ENCODE data around the gene RCOR1.

DNA sequence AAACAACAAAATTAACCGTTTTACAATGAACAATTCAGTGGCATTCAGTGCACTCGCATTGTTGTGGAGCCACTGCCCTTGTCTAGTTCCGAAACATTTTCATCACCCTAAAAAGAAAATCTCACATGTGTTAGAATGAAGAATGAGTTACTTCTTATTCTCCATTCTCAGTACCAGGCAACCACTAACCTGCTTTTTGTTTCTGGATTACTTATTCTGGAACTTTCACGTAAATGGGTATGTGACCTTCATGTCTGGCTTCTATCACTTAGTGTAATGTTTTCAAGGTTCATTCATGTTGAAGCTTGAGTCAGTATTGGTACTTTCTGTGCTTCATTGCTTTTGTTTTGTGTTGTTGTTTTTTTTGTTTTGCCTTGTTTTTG lies 15.6 kb downstream of the RCOR1 start:
- TF ChIP-seq, protein P1, sequence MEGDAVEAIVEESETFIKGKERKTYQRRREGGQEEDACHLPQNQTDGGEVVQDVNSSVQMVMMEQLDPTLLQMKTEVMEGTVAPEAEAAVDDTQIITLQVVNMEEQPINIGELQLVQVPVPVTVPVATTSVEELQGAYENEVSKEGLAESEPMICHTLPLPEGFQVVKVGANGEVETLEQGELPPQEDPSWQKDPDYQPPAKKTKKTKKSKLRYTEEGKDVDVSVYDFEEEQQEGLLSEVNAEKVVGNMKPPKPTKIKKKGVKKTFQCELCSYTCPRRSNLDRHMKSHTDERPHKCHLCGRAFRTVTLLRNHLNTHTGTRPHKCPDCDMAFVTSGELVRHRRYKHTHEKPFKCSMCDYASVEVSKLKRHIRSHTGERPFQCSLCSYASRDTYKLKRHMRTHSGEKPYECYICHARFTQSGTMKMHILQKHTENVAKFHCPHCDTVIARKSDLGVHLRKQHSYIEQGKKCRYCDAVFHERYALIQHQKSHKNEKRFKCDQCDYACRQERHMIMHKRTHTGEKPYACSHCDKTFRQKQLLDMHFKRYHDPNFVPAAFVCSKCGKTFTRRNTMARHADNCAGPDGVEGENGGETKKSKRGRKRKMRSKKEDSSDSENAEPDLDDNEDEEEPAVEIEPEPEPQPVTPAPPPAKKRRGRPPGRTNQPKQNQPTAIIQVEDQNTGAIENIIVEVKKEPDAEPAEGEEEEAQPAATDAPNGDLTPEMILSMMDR (IDR thresholded peaks at IDR 0.05) = no peak
- TF ChIP-seq EP300 (IDR thresholded peaks at IDR 0.05; ENCODE audit: low read depth) (no peak), POLR2A (IDR thresholded peaks at IDR 0.05) (no peak), POLR2AphosphoS5 (IDR thresholded peaks at IDR 0.05) (no peak)

All from transverse colon (tissue), 4 donors.